Effector memory CD4-positive, alpha-beta T cell (primary cell): ENCODE data around the gene TBC1D2B.

Source experiments
- DNase-seq, 3 donors: peaks; one replicate each; pipeline ENCODE4 v3.0.0-alpha.2; 2020
- H3K27ac ChIP-seq: 2 replicates; pipeline ENCODE4 v1.7.0; 2013; ENCODE audit warnings: mild to moderate bottlenecking, low read length, moderate library complexity; ENCODE audit not compliant: insufficient read depth, poor library complexity, severe bottlenecking
- H3K27me3 ChIP-seq: replicated peaks from 2 replicates; pipeline ENCODE4 v1.7.0; 2013; ENCODE audit warnings: mild to moderate bottlenecking, low read length; ENCODE audit not compliant: insufficient read depth, control insufficient read depth, poor library complexity, severe bottlenecking
- H3K36me3 ChIP-seq: 2 replicates; pipeline ENCODE4 v1.7.0; 2013; ENCODE audit warnings: mild to moderate bottlenecking, low read length, moderate library complexity; ENCODE audit not compliant: control insufficient read depth, insufficient read depth
- H3K4me1 ChIP-seq: 2 replicates; pipeline ENCODE4 v1.7.0; 2013; ENCODE audit warnings: low read length, mild to moderate bottlenecking; ENCODE audit not compliant: control insufficient read depth, insufficient read depth, poor library complexity, severe bottlenecking
- H3K4me3 ChIP-seq: 2 replicates; pipeline ENCODE4 v1.7.0; 2013; ENCODE audit warnings: low read length, low read depth, mild to moderate bottlenecking; ENCODE audit not compliant: insufficient read depth, poor library complexity, severe bottlenecking
- H3K9me3 ChIP-seq: 2 replicates; pipeline ENCODE4 v1.7.0; 2013; ENCODE audit warnings: mild to moderate bottlenecking, low read length, moderate library complexity; ENCODE audit not compliant: control insufficient read depth

TBC1D2B gene

DNA sequence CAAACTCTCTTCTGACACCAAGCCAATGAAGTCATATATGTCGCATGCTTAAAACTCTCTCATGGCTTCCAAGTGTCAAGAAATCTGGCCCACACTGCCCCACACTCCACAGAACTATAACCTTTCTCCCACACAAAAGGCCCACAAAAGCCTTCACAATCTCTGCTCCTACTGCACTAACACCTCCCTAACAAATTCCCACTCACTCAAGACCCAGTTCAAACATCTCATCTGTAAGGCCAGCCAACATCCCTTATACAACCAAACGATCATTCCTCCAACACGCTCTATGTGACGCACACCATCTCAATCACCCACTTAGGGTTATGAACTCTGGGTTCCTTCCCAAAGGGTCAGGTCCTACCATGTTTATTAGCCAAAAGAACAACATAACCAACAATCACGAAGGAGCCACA is 13.5 kb downstream of the TBC1D2B start:
- DNase-seq, result no peak
- no peaks in the 10 kb centered on the region for H3K36me3 ChIP-seq
- no peak overlapping the region for H3K27ac ChIP-seq
- H3K27me3 ChIP-seq, result no peaks in the 10 kb centered on the region
- no peak overlapping the region for H3K4me3 ChIP-seq
- H3K9me3 ChIP-seq, result no peaks in the 10 kb centered on the region
- peaks cover 69% of the 10 kb centered on the region for H3K4me1 ChIP-seq

DNA sequence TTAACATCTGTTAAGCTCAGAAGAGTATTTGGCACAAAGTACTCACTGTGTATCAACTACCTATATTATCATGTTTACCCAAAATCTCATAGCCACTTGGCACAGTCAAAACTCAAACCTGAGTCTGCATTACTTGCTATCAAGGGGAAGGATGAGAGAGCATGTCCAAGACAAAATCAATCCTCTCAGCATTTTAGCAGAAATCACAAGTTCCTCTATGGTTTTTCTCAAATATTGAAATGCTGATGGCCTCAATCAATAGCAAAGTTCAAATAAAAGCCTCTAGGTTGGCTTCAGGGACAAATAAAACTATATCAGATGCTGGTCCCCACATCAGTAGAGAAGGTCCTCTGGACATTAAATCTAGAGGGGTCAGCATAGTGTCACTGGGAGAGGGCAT is 14.3 kb downstream of the TBC1D2B start:
- Histone ChIP-seq H3K4me3 (no peak overlapping the region), H3K27ac (peak overlapping the region; percentile 50), H3K4me1 (peaks cover 69% of the 10 kb centered on the region), H3K9me3 (no peaks in the 10 kb centered on the region), H3K36me3 (no peaks in the 10 kb centered on the region), H3K27me3 (no peaks in the 10 kb centered on the region)
- DNase-seq, result no peak

DNA sequence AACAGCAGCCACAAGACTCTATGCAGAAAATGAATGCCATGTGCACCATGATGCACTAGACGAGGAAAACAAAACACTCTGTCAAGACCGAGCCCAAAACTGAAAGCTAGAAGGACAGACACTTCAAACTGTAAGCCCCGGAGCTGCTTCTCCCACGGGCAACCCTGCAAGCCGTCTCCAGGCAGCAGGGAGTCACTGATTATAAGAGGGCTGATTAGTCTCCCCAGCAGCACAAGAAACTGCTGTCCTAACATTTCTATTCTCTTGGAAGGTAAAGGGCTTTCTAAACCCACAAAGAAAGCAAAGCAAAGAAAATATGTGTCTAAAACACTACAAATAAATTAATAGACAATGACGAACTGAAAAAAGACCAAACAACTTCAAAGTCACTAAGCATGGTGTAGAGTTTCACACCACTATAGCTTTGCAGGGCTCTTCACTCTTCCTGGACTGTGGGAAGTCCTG is 15.5 kb downstream of the TBC1D2B start:
- Histone ChIP-seq H3K9me3 (no peaks in the 10 kb centered on the region), H3K4me3 (peak overlapping the region; percentile 28), H3K27me3 (no peaks in the 10 kb centered on the region), H3K4me1 (peaks cover 69% of the 10 kb centered on the region), H3K27ac (peak overlapping the region; percentile 50), H3K36me3 (no peaks in the 10 kb centered on the region)
- no peak for DNase-seq

DNA sequence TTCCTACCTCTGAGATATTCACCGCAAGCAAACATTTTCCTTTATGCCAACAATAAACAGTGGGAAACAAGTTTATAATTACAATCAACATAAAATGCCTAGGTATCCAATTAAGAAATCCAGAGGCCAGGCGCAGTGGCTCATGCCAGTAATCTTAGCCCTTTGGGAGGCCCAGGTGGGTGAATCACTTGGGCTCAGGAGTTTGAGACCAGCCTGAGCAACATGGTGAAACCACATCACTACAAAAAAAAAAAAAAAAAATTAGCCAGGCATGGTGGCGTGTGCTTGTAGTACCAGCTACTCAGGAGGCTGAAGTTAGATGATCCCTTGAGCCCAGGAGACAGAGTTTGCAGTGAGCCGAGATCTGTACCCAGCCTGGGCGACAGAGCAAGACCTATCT is 17.3 kb downstream of the TBC1D2B start:
- Histone ChIP-seq H3K4me1 (peaks cover 70% of the 10 kb centered on the region), H3K27me3 (no peaks in the 10 kb centered on the region), H3K27ac (no peak overlapping the region), H3K4me3 (no peak overlapping the region), H3K36me3 (no peaks in the 10 kb centered on the region), H3K9me3 (no peaks in the 10 kb centered on the region)
- DNase-seq, result no peak

DNA sequence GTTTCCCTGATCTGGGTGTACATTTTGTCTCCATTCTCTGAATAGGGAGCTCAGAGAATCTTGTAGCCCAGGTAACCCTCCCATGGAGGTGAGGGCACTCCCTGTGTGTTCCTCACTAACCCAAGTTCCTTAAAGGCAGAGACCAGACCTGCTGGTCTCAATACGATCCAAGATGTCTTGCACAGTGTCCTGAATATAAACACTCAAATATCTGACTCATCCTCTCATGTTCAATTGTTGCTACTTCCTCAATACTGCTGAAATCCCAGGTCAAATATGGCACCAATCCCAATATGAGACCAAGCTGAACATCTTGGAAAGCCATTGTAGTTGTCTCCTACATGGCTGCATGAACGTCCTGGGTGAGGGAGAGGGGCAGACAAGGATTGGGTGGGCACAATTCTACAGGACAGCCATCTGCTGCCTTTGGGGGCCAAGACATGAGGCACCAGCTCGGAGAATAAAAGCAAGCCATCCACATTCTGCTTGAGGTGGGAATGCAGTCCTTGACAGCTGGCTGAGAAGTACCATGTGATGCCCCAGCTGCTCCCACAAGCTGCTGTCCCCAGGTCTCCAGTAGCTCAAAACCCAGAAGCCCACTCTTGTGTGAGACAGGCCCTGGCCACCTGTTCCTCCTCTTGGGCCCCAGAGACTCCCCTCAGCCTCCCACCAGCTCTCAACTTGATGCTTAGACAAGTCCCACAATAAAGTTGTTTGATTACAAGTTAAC is 18.2 kb downstream of the TBC1D2B start:
- no peaks in the 10 kb centered on the region for H3K27me3 ChIP-seq
- H3K9me3 ChIP-seq, result no peaks in the 10 kb centered on the region
- H3K27ac ChIP-seq, result no peak overlapping the region
- H3K4me3 ChIP-seq, result no peak overlapping the region
- no peak for DNase-seq
- no peaks in the 10 kb centered on the region for H3K36me3 ChIP-seq
- peaks cover 68% of the 10 kb centered on the region for H3K4me1 ChIP-seq

DNA sequence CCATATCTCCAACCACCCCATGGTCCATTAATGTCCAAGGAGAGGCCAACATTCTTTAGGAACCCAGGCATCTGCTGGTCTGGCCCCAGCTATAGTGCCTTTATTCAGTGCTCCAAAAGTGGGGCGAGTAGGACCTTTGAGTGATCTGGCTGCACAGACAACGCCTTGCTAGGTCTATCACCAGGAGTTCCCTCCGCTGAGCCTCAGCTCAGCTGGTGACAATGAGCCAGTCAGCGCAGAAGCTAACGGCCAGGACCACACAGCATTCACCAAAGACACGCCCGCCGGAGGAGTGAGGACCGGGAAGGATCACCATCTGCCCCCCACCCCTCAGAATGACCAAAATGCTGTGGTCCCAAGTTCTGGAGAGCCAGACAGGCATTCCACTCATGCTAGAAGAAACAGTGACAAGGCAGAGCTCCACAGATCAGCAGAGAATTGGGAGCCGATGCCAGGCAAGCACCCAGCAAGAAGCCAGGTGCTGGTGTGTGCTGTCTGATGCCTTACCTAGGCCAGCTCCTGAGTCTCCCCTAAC is 19.0 kb downstream of the TBC1D2B start:
- Histone ChIP-seq H3K9me3 (no peaks in the 10 kb centered on the region), H3K4me3 (no peak overlapping the region), H3K27me3 (no peaks in the 10 kb centered on the region), H3K36me3 (no peaks in the 10 kb centered on the region), H3K4me1 (peaks cover 72% of the 10 kb centered on the region), H3K27ac (peak overlapping the region; percentile 61)
- no peak for DNase-seq

DNA sequence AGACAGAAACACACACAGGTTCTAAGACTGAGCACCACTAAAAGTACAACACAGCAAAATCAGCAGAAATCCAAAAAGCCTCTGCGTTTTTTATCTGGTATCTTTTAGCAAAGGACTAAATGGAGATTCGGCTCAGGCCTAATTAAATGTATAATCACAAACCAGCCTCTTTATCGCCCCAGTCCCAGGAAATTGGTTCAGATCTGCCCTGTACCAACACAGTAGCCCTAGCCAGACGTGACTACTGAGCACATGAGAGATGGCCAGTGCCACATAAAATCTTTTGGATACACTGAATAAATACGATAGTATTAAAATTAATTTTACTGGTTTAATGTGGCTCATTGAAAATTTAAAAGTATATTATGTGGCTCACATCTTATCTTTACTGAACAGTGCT is 19.7 kb downstream of the TBC1D2B start:
- H3K4me1 ChIP-seq, result peaks cover 68% of the 10 kb centered on the region

DNA sequence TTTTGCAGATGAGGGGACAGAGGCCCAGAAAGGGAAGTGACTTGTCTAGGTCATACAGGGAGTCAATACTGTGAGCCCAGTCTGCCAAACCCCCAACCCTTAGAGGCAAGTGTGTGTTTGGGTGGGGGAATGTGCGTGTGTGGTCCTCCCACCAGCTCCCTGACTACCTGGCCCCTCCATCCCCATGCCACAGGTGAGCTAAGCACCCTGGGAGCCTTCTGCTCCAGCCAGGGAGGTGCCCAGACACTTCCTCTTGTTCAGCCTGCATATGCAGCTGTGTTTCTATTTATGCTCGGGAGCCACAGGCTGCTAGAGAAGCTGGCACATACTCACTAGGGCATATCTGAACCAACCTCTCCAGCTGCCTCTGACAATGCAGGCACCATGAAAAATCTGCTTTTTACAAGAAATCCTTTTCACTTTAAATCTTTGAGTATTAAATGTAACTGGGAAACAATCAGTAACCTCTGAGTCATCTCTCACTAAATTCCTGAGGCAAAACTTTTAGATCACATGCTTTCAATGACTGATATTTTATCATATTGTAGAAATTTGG is 20.7 kb downstream of the TBC1D2B start:
- no peaks in the 10 kb centered on the region for H3K27me3 ChIP-seq
- no peaks in the 10 kb centered on the region for H3K9me3 ChIP-seq
- peak overlapping the region; percentile 61 for H3K27ac ChIP-seq
- no peaks in the 10 kb centered on the region for H3K36me3 ChIP-seq
- H3K4me3 ChIP-seq, result no peak overlapping the region
- H3K4me1 ChIP-seq, result peaks cover 75% of the 10 kb centered on the region
- DNase-seq, result no peak

More for the DNA sequence above, 19.7 kb downstream of the TBC1D2B start:
- no peaks in the 10 kb centered on the region for H3K27me3 ChIP-seq
- no peaks in the 10 kb centered on the region for H3K36me3 ChIP-seq
- H3K4me3 ChIP-seq, result no peak overlapping the region
- peak overlapping the region; percentile 61 for H3K27ac ChIP-seq
- DNase-seq, result no peak
- no peaks in the 10 kb centered on the region for H3K9me3 ChIP-seq

DNA sequence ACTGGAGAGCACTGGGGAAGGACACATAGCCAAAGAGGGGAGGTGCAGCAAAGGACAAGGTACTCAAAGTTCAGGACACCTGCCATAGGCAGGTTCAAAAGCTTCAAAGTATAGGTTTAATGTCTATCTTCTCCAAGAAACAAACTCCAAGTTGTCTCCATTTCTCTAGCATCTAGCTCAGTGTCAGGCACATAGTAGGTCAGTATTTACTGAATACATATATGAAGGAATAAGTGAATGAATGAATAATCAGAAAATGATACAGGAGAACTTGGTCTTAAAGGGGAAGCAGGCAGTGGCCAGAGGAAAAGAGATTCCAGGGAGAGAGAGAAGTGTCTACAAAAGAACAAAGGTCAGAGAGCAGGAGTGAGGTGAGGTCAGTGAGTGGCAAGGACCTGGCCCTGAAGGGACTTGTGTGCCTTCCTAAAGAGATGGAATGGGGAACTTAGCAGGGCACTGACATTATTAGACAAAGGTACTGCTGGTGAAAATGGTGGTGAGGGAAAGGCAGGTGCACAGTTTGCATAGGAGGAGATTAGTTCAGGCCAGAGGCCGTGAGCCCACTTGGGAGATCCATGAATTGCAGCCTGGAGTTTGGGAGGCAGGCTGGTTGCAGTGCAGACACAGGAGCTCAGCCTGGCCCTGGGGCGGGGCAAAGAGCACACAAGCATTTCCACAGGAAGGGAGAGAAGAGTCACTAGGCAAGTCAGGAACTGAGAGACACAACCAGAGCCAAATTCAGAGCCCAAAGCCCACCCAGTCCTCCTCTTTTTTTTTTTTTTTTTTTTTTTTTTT is 21.4 kb downstream of the TBC1D2B start:
- no peaks in the 10 kb centered on the region for H3K36me3 ChIP-seq
- H3K27ac ChIP-seq, result peak overlapping the region; percentile 61
- H3K27me3 ChIP-seq, result no peaks in the 10 kb centered on the region
- no peaks in the 10 kb centered on the region for H3K9me3 ChIP-seq
- no peak for DNase-seq
- no peak overlapping the region for H3K4me3 ChIP-seq
- H3K4me1 ChIP-seq, result peaks cover 82% of the 10 kb centered on the region

DNA sequence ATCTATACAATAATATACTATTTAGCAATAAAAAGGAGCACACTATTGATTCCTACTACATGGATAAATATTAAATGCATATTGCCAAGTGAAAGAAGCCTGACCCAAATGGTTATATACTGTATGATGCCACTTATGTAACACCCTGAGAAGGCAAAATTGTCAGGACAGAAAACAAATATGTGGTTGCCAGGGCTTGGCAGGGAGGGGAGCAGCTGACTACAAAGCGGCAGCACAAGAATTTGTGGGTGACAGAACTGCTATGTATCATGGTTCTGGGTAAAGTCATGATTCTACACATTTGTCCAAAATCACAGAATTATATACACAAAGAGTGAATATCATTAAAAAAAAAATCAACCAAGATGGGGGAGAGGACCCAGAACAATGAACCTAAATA is 22.5 kb downstream of the TBC1D2B start:
- no peak for DNase-seq
- H3K4me3 ChIP-seq, result no peak overlapping the region
- no peaks in the 10 kb centered on the region for H3K27me3 ChIP-seq
- peaks cover 91% of the 10 kb centered on the region for H3K4me1 ChIP-seq
- H3K9me3 ChIP-seq, result no peaks in the 10 kb centered on the region
- peak overlapping the region; percentile 61 for H3K27ac ChIP-seq
- H3K36me3 ChIP-seq, result no peaks in the 10 kb centered on the region
